GM19351 (cell line): ENCODE data around the gene STUB1.
"Not testable (repeated sequence)": the region's sequence is repeated elsewhere in the genome, so short reads cannot be mapped to it uniquely, and the experiment has no call there.

Experiments
- ATAC-seq: cut with Tn5 transposase; IDR thresholded peaks from one replicate; pipeline ENCODE4 v1.9.1; 2021; ENCODE audit warnings: mild to moderate bottlenecking, moderate library complexity; ENCODE audit not compliant: unreplicated experiment

The STUB1 gene

GRCh38 chr16:710500-711075 lies 30.4 kb downstream of the STUB1 start:
- no peak for ATAC-seq

GRCh38 chr16:711084-711483 lies 30.9 kb downstream of the STUB1 start:
- ATAC-seq: no peak

- ATAC-seq: no peak
These were observed 31.5 kb downstream of the STUB1 start for GRCh38 chr16:711548-712320.

GRCh38 chr16:712740-713250 lies 32.6 kb downstream of the STUB1 start:
- ATAC-seq: not testable (repeated sequence)

- no peak for ATAC-seq
These were observed 33.9 kb downstream of the STUB1 start for GRCh38 chr16:714079-714478.

GRCh38 chr16:714558-715476 lies 34.6 kb downstream of the STUB1 start, which contains the start of gene METRN:
Gene METRN (plus strand): TSS chr16:715118. CDS start chr16:715290, 172 bp downstream.
- ATAC-seq: peak; percentile 76

GRCh38 chr16:715477-716199 lies 35.4 kb downstream of the STUB1 start:
- peak; percentile 17 for ATAC-seq

- no peak for ATAC-seq
These were observed 36.0 kb downstream of the STUB1 start for GRCh38 chr16:716200-716568.

- ATAC-seq: no peak
These were observed 36.6 kb downstream of the STUB1 start for GRCh38 chr16:716768-717325.

- no peak for ATAC-seq
These were observed 37.4 kb downstream of the STUB1 start for GRCh38 chr16:717450-718245.

GRCh38 chr16:718389-718788 lies 38.2 kb downstream of the STUB1 start:
- no peak for ATAC-seq

- ATAC-seq: no peak
These were observed 38.7 kb downstream of the STUB1 start for GRCh38 chr16:718922-719321.

GRCh38 chr16:719815-720446 lies 39.7 kb downstream of the STUB1 start:
- no peak for ATAC-seq

- peak; percentile 22 for ATAC-seq
These were observed 40.3 kb downstream of the STUB1 start for GRCh38 chr16:720447-720989.

GRCh38 chr16:720990-721764 lies 41.0 kb downstream of the STUB1 start, which contains the start of gene ANTKMT:
Gene ANTKMT (plus strand): TSS chr16:721146. CDS start chr16:721275, 129 bp downstream.
- peak; percentile 71 for ATAC-seq

GRCh38 chr16:721765-722540 lies 41.7 kb downstream of the STUB1 start:
- ATAC-seq: no peak
